ENCODE data around the gene MPEG1.

Gene MPEG1

GRCh38 chr11:59225017-59225416 is 12.3 kb upstream of the MPEG1 start:
- no peak for DNase-seq
- TF ChIP-seq POLR2A (IDR thresholded peaks at IDR 0.05; ENCODE audit: low read length) (no peak), GATA1 (IDR thresholded peaks at IDR 0.05; ENCODE audit: low read depth, low read length) (no peak)

GRCh38 chr11:59224351-59224928 is 11.7 kb upstream of the MPEG1 start:
- no peak for TF ChIP-seq POLR2A (IDR thresholded peaks at IDR 0.05; ENCODE audit: low read length)
- no peak for TF ChIP-seq GATA1 (IDR thresholded peaks at IDR 0.05; ENCODE audit: low read depth, low read length)
- no peak for DNase-seq

- TF ChIP-seq POLR2A (IDR thresholded peaks at IDR 0.05; ENCODE audit: low read length) = no peak
- TF ChIP-seq GATA1 (IDR thresholded peaks at IDR 0.05; ENCODE audit: low read depth, low read length) = no peak
These were observed 10.9 kb upstream of the MPEG1 start for GRCh38 chr11:59223611-59224010.

GRCh38 chr11:59223177-59223576 is 10.4 kb upstream of the MPEG1 start:
- no peak for TF ChIP-seq GATA1 (IDR thresholded peaks at IDR 0.05; ENCODE audit: low read depth, low read length)
- no peak for TF ChIP-seq POLR2A (IDR thresholded peaks at IDR 0.05; ENCODE audit: low read length)
- no peak for DNase-seq

More at GRCh38 chr11:59223611-59224010, 10.9 kb upstream of the MPEG1 start:
- no peak for DNase-seq

DNA sequence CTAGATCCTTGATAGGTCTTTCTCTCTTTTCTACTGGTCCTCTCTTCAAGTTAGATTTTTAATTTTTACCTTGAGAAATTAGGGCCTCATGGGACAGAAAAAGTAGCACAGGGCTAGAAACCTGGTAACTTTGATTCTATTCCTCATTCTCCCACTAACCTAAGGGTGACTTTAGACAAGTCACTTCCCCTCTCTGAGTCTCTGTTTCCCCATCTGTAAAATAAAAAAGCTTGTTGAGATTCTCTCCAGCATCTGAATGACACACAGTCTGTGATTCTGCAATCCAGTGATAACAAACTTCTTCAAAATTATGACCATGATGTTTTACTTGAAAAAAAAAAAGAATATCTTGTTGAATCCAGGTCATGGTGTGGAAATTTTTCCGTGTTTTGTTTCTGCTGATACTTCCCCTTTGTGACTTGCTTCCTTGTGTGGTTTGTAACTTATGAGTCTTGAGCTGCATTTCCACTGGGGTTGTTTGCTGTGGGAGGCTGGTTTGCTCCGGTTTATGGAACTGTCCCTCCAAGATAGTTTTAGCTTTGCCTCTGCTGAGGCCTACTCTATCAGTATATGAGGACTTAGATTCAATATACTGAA is 9.8 kb upstream of the MPEG1 start:
- TF ChIP-seq POLR2A (IDR thresholded peaks at IDR 0.05; ENCODE audit: low read length) = no peak
- DNase-seq = no peak

DNA sequence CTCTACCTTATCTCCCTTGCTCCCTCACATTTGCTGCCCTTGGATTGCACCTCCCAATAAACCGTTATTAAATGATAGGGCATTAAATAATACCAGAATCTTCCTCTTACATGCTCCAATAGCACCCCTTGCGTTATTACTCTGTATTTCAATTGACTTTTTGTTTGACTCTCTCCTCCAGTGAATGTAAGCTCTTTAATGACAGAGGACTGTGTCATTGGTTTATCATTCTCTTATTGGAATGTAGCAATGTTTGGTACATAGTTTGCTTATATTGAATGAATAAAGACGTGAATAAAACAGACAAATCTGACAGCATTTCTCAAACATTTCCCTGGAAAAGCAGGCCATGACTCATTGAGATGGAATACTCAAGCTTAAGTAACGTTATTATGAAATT is 8.7 kb upstream of the MPEG1 start:
- DNase-seq = no peak
- TF ChIP-seq GATA1 (IDR thresholded peaks at IDR 0.05; ENCODE audit: low read depth, low read length) = no peak
- no peak for TF ChIP-seq POLR2A (IDR thresholded peaks at IDR 0.05; ENCODE audit: low read length)

- no peak for TF ChIP-seq GATA1 (IDR thresholded peaks at IDR 0.05; ENCODE audit: low read depth, low read length)
- no peak for TF ChIP-seq POLR2A (IDR thresholded peaks at IDR 0.05; ENCODE audit: low read length)
- no peak for DNase-seq
These were observed 7.1 kb upstream of the MPEG1 start for GRCh38 chr11:59219836-59220235.

DNA sequence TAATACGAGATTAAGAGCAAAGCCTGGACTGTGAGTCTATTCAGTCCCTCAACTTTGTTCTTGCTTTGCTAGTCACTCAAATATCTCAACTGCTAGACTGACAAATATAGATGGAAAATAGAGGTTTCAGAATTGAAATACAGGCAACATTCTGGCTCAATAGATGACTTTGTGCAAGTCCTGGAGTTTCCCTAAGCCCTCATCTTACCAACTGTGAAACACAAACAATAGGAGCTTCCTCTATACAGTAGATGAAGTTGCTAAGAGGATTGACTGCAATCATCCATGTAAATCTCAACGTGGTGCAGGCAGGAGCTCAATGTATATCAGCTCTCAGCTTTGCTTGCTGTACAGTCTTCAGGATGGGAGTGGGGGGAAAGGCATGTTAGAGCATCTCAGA is 6.2 kb upstream of the MPEG1 start:
- DNase-seq = no peak
- TF ChIP-seq GATA1 (IDR thresholded peaks at IDR 0.05; ENCODE audit: low read depth, low read length) (no peak), POLR2A (IDR thresholded peaks at IDR 0.05; ENCODE audit: low read length) (no peak)

DNA sequence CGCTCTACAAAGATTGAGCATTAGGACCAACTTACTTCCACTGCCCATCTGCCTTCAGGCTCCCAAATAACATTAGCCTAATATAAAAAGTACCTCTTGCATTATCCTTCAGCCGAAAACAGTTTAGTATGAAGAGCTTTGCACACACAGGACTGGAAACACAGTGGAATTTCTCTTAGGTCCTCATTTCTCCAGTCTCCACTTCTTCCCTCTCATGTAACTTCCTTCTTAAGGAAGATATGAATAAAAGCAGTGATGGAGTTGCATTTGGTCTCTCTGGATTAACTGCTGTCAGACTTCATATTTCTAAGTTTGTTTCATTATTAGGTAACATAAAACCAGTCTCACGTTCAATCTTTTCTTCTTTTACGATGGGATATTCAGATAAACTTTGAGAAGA is 5.6 kb upstream of the MPEG1 start:
- no peak for DNase-seq
- TF ChIP-seq POLR2A (IDR thresholded peaks at IDR 0.05; ENCODE audit: low read length) = no peak
- TF ChIP-seq GATA1 (IDR thresholded peaks at IDR 0.05; ENCODE audit: low read depth, low read length) = no peak

- DNase-seq = no peak
- TF ChIP-seq GATA1 (IDR thresholded peaks at IDR 0.05; ENCODE audit: low read depth, low read length) = no peak
- TF ChIP-seq POLR2A (IDR thresholded peaks at IDR 0.05; ENCODE audit: low read length) = no peak
These were observed 4.2 kb upstream of the MPEG1 start for GRCh38 chr11:59216641-59217564.

DNA sequence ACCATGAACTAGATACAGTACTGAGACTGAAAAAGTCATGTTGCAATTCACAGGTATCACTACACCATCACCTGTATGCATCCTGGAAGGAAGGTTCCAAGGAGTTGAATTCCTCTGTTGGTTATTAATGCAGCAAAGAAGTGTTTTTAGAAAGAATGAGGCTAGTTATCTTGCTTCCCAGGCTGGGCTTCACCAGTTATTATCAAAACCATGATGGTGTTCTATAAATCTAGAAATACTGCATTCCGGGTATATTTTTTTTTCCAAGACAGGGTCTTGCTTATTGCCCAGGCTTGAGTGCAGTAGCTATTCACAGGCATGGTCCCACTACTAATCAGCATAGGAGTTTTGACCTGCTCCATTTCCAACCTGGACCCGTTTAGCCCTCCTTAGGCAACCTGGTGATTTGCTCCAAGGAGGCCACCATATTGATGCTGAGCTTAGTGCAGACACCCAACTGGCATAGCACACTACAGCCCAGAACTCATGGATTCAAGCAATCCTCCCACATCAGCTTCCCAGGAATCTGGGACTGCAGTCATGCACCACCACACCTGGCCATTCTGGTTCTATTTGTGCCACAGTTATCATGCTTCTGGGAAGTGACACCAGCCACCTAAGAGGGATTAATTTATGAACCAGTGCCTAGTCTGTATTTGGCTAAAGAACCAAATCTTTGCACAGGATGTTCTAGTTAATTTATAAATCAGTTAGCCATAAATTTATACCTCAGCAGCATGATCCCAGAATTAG is 1.6 kb upstream of the MPEG1 start:
- no peak for TF ChIP-seq GATA1 (IDR thresholded peaks at IDR 0.05; ENCODE audit: low read depth, low read length)
- TF ChIP-seq POLR2A (IDR thresholded peaks at IDR 0.05; ENCODE audit: low read length) = no peak
- no peak for DNase-seq

DNA sequence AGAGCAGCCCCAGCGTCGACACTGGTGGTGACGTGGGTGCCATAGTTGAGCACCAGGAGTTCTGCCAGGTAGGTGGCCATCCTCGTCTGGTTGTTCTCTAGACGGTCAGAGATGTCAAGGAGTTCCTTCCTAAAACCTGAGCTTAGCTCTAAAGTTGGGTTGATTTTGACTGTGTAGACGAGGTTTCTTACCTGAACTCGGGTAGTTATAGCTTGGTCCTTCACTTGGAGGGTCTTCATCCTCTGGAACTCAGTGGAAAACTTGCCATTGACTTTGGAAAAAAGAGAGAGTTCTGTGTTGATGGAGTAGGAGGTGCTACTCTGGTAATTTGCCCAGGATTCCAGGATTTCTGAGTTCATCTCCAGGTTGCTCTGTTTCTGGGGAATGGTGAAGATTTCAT is 505 bp downstream of the MPEG1 start:
- TF ChIP-seq GATA1 (IDR thresholded peaks at IDR 0.05; ENCODE audit: low read depth, low read length) (no peak), POLR2A (IDR thresholded peaks at IDR 0.05; ENCODE audit: low read length) (no peak)
- no peak for DNase-seq

DNA sequence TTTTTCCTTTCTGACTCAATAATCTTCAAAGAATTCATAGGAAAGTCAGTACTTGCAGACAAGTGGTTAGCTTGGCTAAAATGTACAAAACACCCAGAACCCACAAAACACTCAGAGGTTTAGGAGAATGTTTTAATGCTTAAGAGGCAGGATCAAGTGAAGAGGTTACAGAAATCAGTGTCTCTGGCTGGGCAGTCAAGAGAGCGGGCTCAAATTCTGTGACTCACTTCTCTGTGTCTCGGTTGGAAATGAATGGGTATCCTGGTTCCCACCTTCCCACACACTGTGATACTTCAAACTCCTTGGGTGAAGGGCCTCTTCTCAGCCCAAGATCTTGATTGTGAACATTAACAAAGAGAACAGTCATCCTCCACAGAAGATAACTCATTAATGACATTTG is 3.8 kb downstream of the MPEG1 start:
- DNase-seq = no peak
- no peak for TF ChIP-seq POLR2A (IDR thresholded peaks at IDR 0.05; ENCODE audit: low read length)
- TF ChIP-seq GATA1 (IDR thresholded peaks at IDR 0.05; ENCODE audit: low read depth, low read length) = no peak

- TF ChIP-seq GATA1 (IDR thresholded peaks at IDR 0.05; ENCODE audit: low read depth, low read length) (no peak), POLR2A (IDR thresholded peaks at IDR 0.05; ENCODE audit: low read length) (no peak)
These were observed 4.7 kb downstream of the MPEG1 start for GRCh38 chr11:59207988-59208451.

More at GRCh38 chr11:59207988-59208451, 4.7 kb downstream of the MPEG1 start:
- DNase-seq = peak; percentile 41 to 51
